HG03460 (cell line): ENCODE data around the gene LPP.
A peak's percentile ranks its signal among the peaks of the same experiment; 100 is the strongest.

Source experiments
- ATAC-seq: cut with Tn5 transposase; IDR thresholded peaks from one replicate; pipeline ENCODE4 v1.9.1; 2021; ENCODE audit not compliant: unreplicated experiment

Gene LPP

GRCh38 chr3:188390775-188391443 lies 237.0 kb downstream of the LPP start:
- ATAC-seq, result no peak

GRCh38 chr3:188391592-188391991 lies 237.6 kb downstream of the LPP start:
- ATAC-seq, result no peak

DNA sequence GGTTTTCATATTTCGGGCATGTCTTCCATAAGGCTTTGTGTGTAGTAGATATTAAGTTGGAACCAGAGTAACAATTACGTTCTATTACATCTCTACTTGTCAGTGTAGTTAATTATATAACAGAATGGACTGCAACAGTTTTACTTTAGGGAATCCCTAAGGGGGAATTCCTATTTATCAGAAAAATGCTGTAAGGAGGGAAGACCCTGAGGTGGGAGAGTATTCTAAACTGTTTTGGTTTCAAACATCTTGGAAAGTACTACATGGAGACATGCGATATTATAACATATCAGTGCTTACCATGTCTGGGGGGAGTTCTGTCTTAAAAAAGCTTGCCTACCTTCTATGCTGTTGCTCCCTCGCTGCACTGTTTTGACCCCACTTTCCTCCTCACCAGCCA lies 238.1 kb downstream of the LPP start:
- no peak for ATAC-seq

DNA sequence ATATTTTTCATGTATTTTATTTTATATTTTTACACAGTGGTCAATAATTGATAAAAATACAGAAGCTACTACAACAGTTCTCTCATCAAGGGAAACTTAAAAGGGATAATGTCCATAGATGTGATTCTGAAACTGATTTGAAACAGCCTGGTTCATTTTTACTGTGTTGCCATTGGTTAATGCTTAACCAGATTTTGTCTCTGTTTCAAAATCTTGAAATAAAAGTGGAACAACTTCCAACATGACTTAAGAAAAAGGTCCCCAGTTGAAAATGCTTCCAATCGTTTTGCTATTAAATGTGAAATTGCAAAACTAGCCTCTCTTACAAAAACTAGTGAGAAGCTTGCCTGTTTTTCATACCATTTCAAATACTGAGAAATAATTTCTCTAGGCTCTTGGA lies 240.7 kb downstream of the LPP start:
- no peak for ATAC-seq

DNA sequence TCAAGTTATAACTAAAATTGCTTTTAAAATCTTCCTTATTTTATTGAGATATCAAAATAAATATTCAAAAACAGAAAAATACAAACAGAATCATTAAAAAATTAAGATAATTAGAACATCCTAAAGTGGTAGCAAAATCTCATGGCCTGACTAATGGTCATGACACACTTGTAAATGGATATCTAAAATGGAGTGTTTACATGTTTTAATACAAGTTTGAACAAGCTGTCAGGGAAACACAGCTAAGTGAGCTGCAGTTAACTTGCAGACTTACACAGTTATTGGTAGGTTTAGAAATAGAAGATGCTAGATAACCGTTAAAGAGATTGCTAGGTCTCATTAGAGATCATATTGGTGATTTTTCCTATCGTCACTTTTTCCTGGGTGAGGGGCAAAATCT lies 242.3 kb downstream of the LPP start:
- no peak for ATAC-seq

DNA sequence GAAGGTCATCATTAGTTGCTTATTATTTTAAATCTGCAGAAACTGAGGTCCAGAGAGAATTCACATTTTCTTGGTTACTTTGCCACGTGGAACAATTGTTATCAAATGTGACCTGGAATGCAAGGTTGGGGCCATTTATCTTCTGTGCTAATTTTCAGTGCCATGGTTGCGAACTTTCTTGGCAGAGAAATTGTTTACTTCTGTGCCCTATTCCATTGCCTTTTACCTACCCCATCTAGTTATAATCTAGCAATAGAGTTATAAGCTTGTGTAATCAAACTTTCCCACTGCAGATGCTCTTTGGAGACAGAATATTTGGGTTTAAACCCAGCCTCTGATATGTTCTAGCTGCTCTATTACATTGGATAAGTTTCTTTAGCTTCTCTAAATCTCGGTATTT lies 242.9 kb downstream of the LPP start:
- no peak for ATAC-seq

GRCh38 chr3:188397766-188398705 lies 244.1 kb downstream of the LPP start:
- ATAC-seq, result no peak

GRCh38 chr3:188400494-188401243 lies 246.7 kb downstream of the LPP start:
- ATAC-seq, result peak; percentile 96

GRCh38 chr3:188401244-188401993 lies 247.5 kb downstream of the LPP start:
- ATAC-seq, result no peak

DNA sequence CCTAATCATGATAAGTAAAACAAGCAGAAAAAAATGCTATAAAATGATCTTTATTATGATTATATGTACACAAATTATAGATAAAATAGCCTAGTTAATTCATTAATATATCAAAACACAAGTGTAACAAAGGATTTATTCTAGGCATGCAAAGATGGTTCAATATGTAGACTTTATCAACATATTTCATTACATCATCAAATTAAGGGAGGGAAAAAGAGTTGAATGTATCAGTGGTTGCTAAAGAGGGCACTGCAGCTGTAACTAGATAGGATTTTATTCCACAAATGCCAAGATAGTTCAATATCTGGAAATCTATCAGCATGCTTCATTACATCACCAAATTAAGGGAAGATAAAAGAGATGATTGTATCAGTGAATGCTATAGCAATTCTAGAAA lies 248.3 kb downstream of the LPP start:
- no peak for ATAC-seq

GRCh38 chr3:188403404-188403803 lies 249.4 kb downstream of the LPP start:
- no peak for ATAC-seq

- no peak for ATAC-seq
Observed at GRCh38 chr3:188404124-188404523, 250.2 kb downstream of the LPP start.

DNA sequence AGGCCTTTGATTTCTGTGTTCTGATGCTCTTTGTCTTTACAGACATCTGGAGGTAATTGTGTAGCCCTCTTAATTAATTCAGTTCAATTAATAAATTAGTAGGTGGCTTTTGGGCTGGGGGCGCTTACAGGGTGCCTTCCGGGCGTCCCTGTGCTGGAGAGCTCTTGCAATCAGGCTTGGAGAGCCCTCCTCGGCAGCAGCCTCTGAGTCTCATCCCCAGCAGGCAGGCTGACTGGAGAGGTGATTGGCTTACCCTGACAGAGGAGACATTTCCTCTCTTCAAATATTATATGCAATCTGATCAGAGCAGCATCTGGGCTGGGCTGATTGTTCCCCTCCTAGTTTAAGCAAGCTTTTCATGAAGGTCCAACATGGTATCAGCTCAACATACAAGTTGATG lies 250.7 kb downstream of the LPP start:
- no peak for ATAC-seq

DNA sequence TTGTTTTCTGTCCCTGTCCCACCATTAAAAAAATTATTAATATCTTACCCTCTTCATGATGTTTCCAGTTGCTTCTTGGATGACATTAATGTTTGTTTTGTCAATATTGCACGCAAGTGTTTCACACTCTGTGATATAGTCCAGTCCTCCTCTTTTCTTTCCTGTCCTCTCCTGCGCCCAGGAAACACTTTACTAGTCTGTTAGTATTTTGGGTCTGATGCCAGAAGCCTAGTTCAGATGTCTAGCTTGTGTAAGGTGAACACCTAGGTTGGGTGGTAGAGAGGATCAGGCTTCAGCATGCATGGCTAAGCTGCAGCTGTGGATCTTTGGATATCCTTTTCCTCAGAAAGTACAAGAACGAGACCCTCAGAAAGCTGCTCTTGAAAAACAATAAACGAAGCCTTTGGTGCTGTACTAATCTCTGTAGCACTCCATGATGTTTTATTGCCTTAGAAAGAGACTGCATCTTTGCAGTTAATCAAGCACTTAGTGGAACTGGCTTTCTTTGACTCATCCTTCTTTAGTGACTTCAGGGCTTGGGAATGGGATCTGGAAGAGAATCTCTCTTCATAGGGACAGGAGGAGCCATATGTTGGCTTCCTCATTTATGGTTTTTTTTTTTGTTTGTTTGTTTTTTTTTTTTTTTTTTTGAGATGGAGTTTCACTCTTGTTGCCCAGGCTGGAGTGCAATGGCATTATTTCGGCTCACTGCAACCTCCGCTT lies 253.4 kb downstream of the LPP start:
- ATAC-seq, result no peak

GRCh38 chr3:188408831-188409230 lies 254.9 kb downstream of the LPP start:
- ATAC-seq, result no peak

GRCh38 chr3:188411750-188412149 lies 257.8 kb downstream of the LPP start:
- ATAC-seq, result no peak

DNA sequence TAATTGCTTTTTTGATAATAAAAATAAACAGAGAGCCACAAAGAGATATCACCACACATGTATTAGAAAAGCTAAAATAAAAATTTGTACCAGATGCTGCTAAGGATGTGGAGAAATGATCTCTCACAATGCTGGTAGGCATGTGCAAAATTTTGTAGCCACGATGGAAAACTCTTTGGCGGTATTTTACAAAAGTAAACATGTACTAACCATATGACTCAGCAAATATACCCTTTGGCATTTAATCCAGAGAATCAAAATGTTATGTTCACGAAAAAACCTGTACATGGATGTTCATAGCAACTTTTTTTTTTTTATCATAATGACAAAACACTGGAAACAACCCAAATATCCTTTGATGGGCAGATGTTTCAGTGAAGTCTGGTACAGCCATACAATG lies 261.2 kb downstream of the LPP start:
- no peak for ATAC-seq

- ATAC-seq, result no peak
Observed at GRCh38 chr3:188416041-188416440, 262.1 kb downstream of the LPP start.

DNA sequence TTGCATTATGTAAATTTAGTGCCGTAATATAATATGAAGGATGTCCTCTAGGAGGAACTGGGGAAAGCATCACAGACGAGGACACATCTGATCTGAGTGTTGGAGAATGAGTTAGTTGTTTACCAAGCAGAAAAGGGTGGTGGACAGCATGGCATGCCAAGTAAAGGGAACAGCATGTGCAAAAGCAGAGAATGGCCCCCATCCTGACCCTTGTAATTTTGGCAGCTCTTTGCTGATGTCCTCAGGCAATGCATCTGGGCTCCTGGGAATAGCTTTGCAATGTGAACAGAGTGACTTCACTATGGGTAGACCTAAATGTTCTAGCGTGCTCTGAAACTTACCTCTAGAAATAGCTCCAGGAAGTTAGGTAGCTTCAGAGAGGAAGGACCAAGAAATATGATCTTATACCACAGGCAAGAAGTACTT lies 263.3 kb downstream of the LPP start:
- no peak for ATAC-seq

GRCh38 chr3:188417766-188418165 lies 263.8 kb downstream of the LPP start:
- no peak for ATAC-seq
